ENCODE results near the gene TMBIM6.
"Not testable (repeated sequence)": the region's sequence is repeated elsewhere in the genome, so short reads cannot be mapped to it uniquely, and the experiment has no call there.

GRCh38 chr12:49773102-49773501, 31.7 kb downstream of the TMBIM6 start:
- not testable (repeated sequence) for TF ChIP-seq POLR2A (IDR thresholded peaks at IDR 0.05; ENCODE audit: low read depth, low read length); POLR2AphosphoS5 (IDR thresholded peaks at IDR 0.05; ENCODE audit: low read depth, low read length); PAX5 (IDR thresholded peaks at IDR 0.05; ENCODE audit: insufficient read depth, low read length, severe bottlenecking)

Data from GM12891 (cell line).